ENCODE measurements around the gene ACRBP. TPM values are rescaled to one million over a fixed set of nuclear protein-coding genes. Genes with fewer than 3 reads are reported as not detected.

The ACRBP gene
- total RNA-seq, 1 experiment from 2014 or later, result 0.54 TPM

DNA sequence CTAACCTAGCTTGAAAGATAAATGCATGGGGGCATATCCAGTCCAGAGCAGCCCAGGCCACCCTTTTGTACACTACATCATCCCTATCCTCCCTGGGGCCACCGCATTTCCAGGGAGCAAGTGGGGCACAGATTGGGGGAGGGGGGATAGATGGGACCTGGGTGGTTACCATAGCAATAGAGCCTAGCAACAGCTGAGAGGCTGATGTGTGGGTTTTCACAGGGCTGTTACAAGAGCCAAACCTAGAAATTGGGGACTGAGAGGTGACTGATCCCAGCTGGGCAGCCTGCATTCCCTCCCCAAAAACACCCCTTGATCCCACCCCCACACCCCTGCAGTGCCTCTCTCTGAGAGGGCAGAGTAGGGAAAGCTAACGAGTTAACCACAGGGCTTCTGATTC, 45.7 kb upstream of the ACRBP start:
- POLR2A ChIA-PET, result interaction anchor here (0.5 kb wide), 1 partner anchor 11 kb away, joined by 7 read pairs; no protein-coding TSS in a partner anchor

GRCh38 chr12:6691473-6691872, 44.2 kb upstream of the ACRBP start:
- ATAC-seq (no peak), DNase-seq (ENCODE audit: low read depth, low spot score) (no peak)
- ChIA-PET CTCF (no interaction called here), POLR2A (interaction anchor here (0.5 to 0.6 kb wide), 2 partner anchors 119 to 157 kb away, joined by 3 to 8 read pairs; partner anchors contain the start of gene GAPDH)
- Histone ChIP-seq H3K27ac (ENCODE audit: low read length) (no peak overlapping the region), H3K9me3 (ENCODE audit: control insufficient read depth, insufficient read depth, low read depth, low read length) (no peaks in the 10 kb centered on the region), H3K27me3 (ENCODE audit: control insufficient read depth, insufficient read depth, low read length) (no peaks in the 10 kb centered on the region), H3K4me1 (ENCODE audit: control insufficient read depth, insufficient read depth, low read length) (peaks cover 14% of the 10 kb centered on the region), H3K4me3 (ENCODE audit: low read depth in 2 of 2, low read length in 2 of 2) (no peak overlapping the region), H3K36me3 (ENCODE audit: control insufficient read depth, insufficient read depth, low read length) (peaks cover 4% of the 10 kb centered on the region; the same call in 1 of the 2 replicates)
- intact Hi-C loops (cut with micrococcal nuclease; ENCODE audit: unreplicated experiment) (no loop called here), in situ Hi-C loops (cut with HindIII; ENCODE audit: low pct_unique_long_range_greater_than_20kb, low sequenced_read_pairs) (no loop called here)
- no peak for TF ChIP-seq TCF7L2 (IDR thresholded peaks at IDR 0.05; ENCODE audit: low read depth, low read length)
- TF ChIP-seq, protein P1, sequence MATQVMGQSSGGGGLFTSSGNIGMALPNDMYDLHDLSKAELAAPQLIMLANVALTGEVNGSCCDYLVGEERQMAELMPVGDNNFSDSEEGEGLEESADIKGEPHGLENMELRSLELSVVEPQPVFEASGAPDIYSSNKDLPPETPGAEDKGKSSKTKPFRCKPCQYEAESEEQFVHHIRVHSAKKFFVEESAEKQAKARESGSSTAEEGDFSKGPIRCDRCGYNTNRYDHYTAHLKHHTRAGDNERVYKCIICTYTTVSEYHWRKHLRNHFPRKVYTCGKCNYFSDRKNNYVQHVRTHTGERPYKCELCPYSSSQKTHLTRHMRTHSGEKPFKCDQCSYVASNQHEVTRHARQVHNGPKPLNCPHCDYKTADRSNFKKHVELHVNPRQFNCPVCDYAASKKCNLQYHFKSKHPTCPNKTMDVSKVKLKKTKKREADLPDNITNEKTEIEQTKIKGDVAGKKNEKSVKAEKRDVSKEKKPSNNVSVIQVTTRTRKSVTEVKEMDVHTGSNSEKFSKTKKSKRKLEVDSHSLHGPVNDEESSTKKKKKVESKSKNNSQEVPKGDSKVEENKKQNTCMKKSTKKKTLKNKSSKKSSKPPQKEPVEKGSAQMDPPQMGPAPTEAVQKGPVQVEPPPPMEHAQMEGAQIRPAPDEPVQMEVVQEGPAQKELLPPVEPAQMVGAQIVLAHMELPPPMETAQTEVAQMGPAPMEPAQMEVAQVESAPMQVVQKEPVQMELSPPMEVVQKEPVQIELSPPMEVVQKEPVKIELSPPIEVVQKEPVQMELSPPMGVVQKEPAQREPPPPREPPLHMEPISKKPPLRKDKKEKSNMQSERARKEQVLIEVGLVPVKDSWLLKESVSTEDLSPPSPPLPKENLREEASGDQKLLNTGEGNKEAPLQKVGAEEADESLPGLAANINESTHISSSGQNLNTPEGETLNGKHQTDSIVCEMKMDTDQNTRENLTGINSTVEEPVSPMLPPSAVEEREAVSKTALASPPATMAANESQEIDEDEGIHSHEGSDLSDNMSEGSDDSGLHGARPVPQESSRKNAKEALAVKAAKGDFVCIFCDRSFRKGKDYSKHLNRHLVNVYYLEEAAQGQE (IDR thresholded peaks at IDR 0.05; ENCODE audit: insufficient read depth in 1 of 2, low read depth in 2 of 2, low read length in 1 of 2), result no peak
- no peak for TF ChIP-seq SIN3A (IDR thresholded peaks at IDR 0.05; ENCODE audit: borderline replicate concordance, insufficient read depth, low read depth, low read length)
- TF ChIP-seq POLR2AphosphoS5 (IDR thresholded peaks at IDR 0.05; ENCODE audit: low read depth, low read length), result no peak
- no peak for TF ChIP-seq CTCF (IDR thresholded peaks at IDR 0.05)
- no TSS peak for BruUV-seq (replicated peaks)

More for the DNA sequence above, 45.7 kb upstream of the ACRBP start:
- ATAC-seq (no peak), DNase-seq (ENCODE audit: low read depth, low spot score) (no peak)
- CTCF ChIA-PET, result interaction anchor here (0.6 kb wide), 1 partner anchor 13 kb away, joined by 3 read pairs; no protein-coding TSS in a partner anchor
- intact Hi-C loops (cut with micrococcal nuclease; ENCODE audit: unreplicated experiment) (no loop called here), in situ Hi-C loops (cut with HindIII; ENCODE audit: low pct_unique_long_range_greater_than_20kb, low sequenced_read_pairs) (no loop called here)
- TF ChIP-seq SIN3A (IDR thresholded peaks at IDR 0.05; ENCODE audit: borderline replicate concordance, insufficient read depth, low read depth, low read length), result no peak
- TF ChIP-seq, protein P1 (IDR thresholded peaks at IDR 0.05; ENCODE audit: insufficient read depth in 1 of 2, low read depth in 2 of 2, low read length in 1 of 2), result no peak
- TF ChIP-seq TCF7L2 (IDR thresholded peaks at IDR 0.05; ENCODE audit: low read depth, low read length), result no peak
- TF ChIP-seq CTCF (IDR thresholded peaks at IDR 0.05), result no peak
- no peak for TF ChIP-seq POLR2AphosphoS5 (IDR thresholded peaks at IDR 0.05; ENCODE audit: low read depth, low read length)
- H3K27me3 ChIP-seq (ENCODE audit: control insufficient read depth, insufficient read depth, low read length), result no peaks in the 10 kb centered on the region
- no peaks in the 10 kb centered on the region for H3K9me3 ChIP-seq (ENCODE audit: control insufficient read depth, insufficient read depth, low read depth, low read length)
- no peak overlapping the region for H3K27ac ChIP-seq (ENCODE audit: low read length)
- peaks cover 4% of the 10 kb centered on the region; the same call in 1 of the 2 replicates for H3K36me3 ChIP-seq (ENCODE audit: control insufficient read depth, insufficient read depth, low read length)
- BruUV-seq (replicated peaks), result no TSS peak
- no peak overlapping the region for H3K4me3 ChIP-seq (ENCODE audit: low read depth in 2 of 2, low read length in 2 of 2)
- peaks cover 6% of the 10 kb centered on the region for H3K4me1 ChIP-seq (ENCODE audit: control insufficient read depth, insufficient read depth, low read length)

Measured in Panc1 (cell line).